Fibroblast of lung (primary cell): ENCODE measurements around the gene SLC38A8.

Experiments
- CTCF ChIP-seq, 2 donors: IDR thresholded peaks in 1 of 2; conservative IDR thresholded peaks in 1 of 2; 1 replicate in 1 of 2; 2 replicates in 1 of 2; pipeline ENCODE4 v1.5.1; 2011 to 2012; ENCODE audit warnings: low read length in 2 of 2, control low read depth in 1 of 2, inconsistent platforms in 1 of 2, low read depth in 1 of 2, mild to moderate bottlenecking in 1 of 2
- EZH2 ChIP-seq: IDR thresholded peaks from 2 replicates; pipeline ENCODE4 v1.5.1; 2012; ENCODE audit warnings: low read length, control low read depth, mild to moderate bottlenecking; ENCODE audit errors: missing control alignments

DNA sequence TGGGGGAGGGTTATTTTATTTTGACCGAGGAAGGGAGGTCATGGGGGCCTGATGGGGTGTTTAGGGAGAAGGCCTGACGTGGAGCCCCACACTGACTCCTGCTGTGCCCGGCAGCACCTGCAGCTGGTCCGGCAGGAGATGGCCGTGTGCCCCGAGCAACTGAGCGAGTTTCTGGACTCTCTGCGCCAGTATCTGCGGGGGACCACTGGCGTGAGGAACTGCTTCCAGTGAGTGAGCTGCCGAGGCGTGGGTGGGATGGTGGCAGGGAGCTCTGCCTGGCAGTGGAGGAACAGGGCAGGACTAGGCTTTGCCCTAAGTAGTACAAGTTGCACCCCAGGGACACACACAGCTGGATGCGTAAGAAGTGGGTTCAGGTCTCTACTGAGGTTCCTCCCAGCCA, 44.5 kb downstream of the SLC38A8 start:
- no peak for TF ChIP-seq CTCF (conservative IDR thresholded peaks at IDR 0.05 in 1 of 2, IDR thresholded peaks at IDR 0.05 in 1 of 2; ENCODE audit: low read depth in 1 of 2, low read length in 2 of 2)
- TF ChIP-seq EZH2, result no peak
